Measurements from ENCODE around the gene GP9.

- TF ChIP-seq POLR2A (IDR thresholded peaks at IDR 0.05; ENCODE audit: low read length) (no peak), GATA1 (IDR thresholded peaks at IDR 0.05; ENCODE audit: low read depth, low read length) (no peak)
Observed at GRCh38 chr3:129060276-129061022, at the start of gene GP9.
